Endothelial cell of umbilical vein (primary cell): ENCODE data around the gene JPT2. TPM values are rescaled to one million over a fixed set of nuclear protein-coding genes. Genes with fewer than 3 reads are reported as not detected.
A peak's percentile ranks its signal among the peaks of the same experiment; 100 is the strongest.
"Not testable (repeated sequence)": the region's sequence is repeated elsewhere in the genome, so short reads cannot be mapped to it uniquely, and the experiment has no call there.

Source experiments
- BruUV-seq: library from RNA; stranded (reverse); fragments of 400-500 nt; replicated peaks from 2 replicates; lab custom pipeline; 2021; lab: Mats Ljungman, UMichigan
- CTCF ChIA-PET: fragments of 300-600, 350-600 bp; sonication (Branson Sonifier 250); formaldehyde crosslinking; loops from one replicate; lab custom pipeline; 2021; ENCODE audit warnings: antibody characterized with exemption, inconsistent platforms; lab: Charles Lee
- POLR2A ChIA-PET: fragments of 300-600, 350-600 bp; sonication (Branson Sonifier 250); formaldehyde crosslinking; loops from one replicate; lab custom pipeline; 2021; ENCODE audit warnings: antibody characterized with exemption, inconsistent platforms; lab: Charles Lee
- DNase-seq: peaks from one replicate; pipeline ENCODE4 v3.0.0-alpha.2; 2011; ENCODE audit warnings: low read depth, low spot score
- FAIRE-seq: peaks from 2 replicates; lab custom pipeline; 2011; peaks lifted over from hg19 to GRCh38; lab: Jason Lieb, UNC
- H2AFZ ChIP-seq: 2 replicates; pipeline ENCODE4 v1.6.0; 2012; ENCODE audit warnings: low read depth, low read length, control low read depth, inconsistent platforms
- H3K27ac ChIP-seq: 2 replicates; pipeline ENCODE4 v1.5.1; 2011; ENCODE audit warnings: low read depth, mild to moderate bottlenecking, control low read depth, low read length, moderate library complexity; ENCODE audit not compliant: insufficient read depth
- H3K27me3 ChIP-seq, 2 experiments: 2 replicates each; pipeline versions ENCODE4 v1.6.0 to v1.6.1; 2011; ENCODE audit warnings: low read length in 2 of 2, mixed read lengths in 1 of 2; ENCODE audit not compliant: control insufficient read depth in 2 of 2, insufficient read depth in 2 of 2
- H3K36me3 ChIP-seq, 2 experiments: 2 replicates in 1 of 2; 3 replicates in 1 of 2; pipeline ENCODE4 v1.5.1; 2011; ENCODE audit warnings: low read length in 2 of 2, mild to moderate bottlenecking in 1 of 2, moderate library complexity in 1 of 2; ENCODE audit not compliant: control insufficient read depth in 2 of 2, insufficient read depth in 2 of 2; ENCODE audit errors: extremely low read depth in 1 of 2
- H3K4me1 ChIP-seq: 3 replicates; pipeline ENCODE4 v1.5.1; 2011; ENCODE audit warnings: mild to moderate bottlenecking, low read length; ENCODE audit not compliant: control insufficient read depth, insufficient read depth; ENCODE audit errors: extremely low read depth
- H3K4me2 ChIP-seq: 2 replicates; pipeline ENCODE4 v1.6.1; 2011; ENCODE audit warnings: low read length, control low read depth, mixed read lengths; ENCODE audit not compliant: insufficient read depth
- H3K4me3 ChIP-seq, 3 experiments: fragments of 200-600 bp in 1 of 3; sonication (generic), shearing (Covaris generic) in 1 of 3; replicated peaks in 1 of 3; 2 replicates each; pipeline ENCODE4 v1.5.1; 2011 to 2016; ENCODE audit warnings: control low read depth in 3 of 3, low read length in 3 of 3, mild to moderate bottlenecking in 2 of 3, inconsistent platforms in 1 of 3, low read depth in 1 of 3, moderate library complexity in 1 of 3; ENCODE audit not compliant: insufficient read depth in 1 of 3
- H3K79me2 ChIP-seq: 2 replicates; pipeline ENCODE4 v1.6.0; 2012; ENCODE audit warnings: low read length, inconsistent platforms; ENCODE audit not compliant: control insufficient read depth, insufficient read depth
- H3K9ac ChIP-seq: replicated peaks from 2 replicates; pipeline ENCODE3; 2011; ENCODE audit warnings: low read length, control low read depth; ENCODE audit not compliant: insufficient read depth; ENCODE audit errors: extremely low read depth
- H3K9me1 ChIP-seq: replicated peaks from 3 replicates; pipeline ENCODE4 v1.6.0; 2011; ENCODE audit warnings: mild to moderate bottlenecking, low read length; ENCODE audit not compliant: control insufficient read depth, insufficient read depth; ENCODE audit errors: extremely low read depth
- H3K9me3 ChIP-seq: replicated peaks from 2 replicates; pipeline ENCODE4 v1.5.1; 2012; ENCODE audit warnings: low read length, inconsistent platforms; ENCODE audit not compliant: control insufficient read depth, insufficient read depth
- H4K20me1 ChIP-seq: replicated peaks from 2 replicates; pipeline ENCODE3; 2011; ENCODE audit warnings: mild to moderate bottlenecking, low read length; ENCODE audit not compliant: control insufficient read depth, insufficient read depth; ENCODE audit errors: extremely low read depth
- EZH2 ChIP-seq: IDR thresholded peaks from 2 replicates; pipeline ENCODE4 v1.6.1; 2012; ENCODE audit warnings: borderline replicate concordance, low read depth, mild to moderate bottlenecking, moderate library complexity, low read length, inconsistent platforms; ENCODE audit not compliant: severe bottlenecking
- FOS ChIP-seq: IDR thresholded peaks from 2 replicates; pipeline ENCODE4 v1.6.1; 2011; ENCODE audit warnings: mild to moderate bottlenecking, low read length, moderate library complexity, borderline replicate concordance; ENCODE audit not compliant: insufficient read depth
- GATA2 ChIP-seq: IDR thresholded peaks from 2 replicates; pipeline ENCODE4 v1.7.0; 2011; ENCODE audit warnings: low read depth, mild to moderate bottlenecking, moderate library complexity, mixed read lengths, low read length; ENCODE audit not compliant: insufficient read length, insufficient read depth
- dilution Hi-C: fragments of 300-500 bp; cut with MboI; formaldehyde crosslinking; loops from one replicate; pipeline ENCODE4 v1.15.0; 2019; ENCODE audit warnings: low sequenced_read_pairs; ENCODE audit not compliant: extremely low pct_ligation_motif_present
- intact Hi-C: fragments of 100-400 bp; cut with micrococcal nuclease; formaldehyde crosslinking; loops from one replicate; pipeline ENCODE4 v1.10.0; 2022
- polyA plus RNA-seq, 4 experiments: library from polyadenylated mRNA; depleted of rRNA in 3 of 4; stranded (reverse) in 3 of 4; unstranded in 1 of 4; fragments of >200 nt; gene quantifications; 2 replicates each; pipeline versions ENCODE4 v1.2.1 to v1.2.3, GENCODE V29; 2011 to 2012; ENCODE audit warnings: missing spikeins in 1 of 4
- total RNA-seq: library from RNA; stranded (reverse); gene quantifications from 2 replicates; pipeline ENCODE4 v1.2.3, GENCODE V29; 2021

Gene JPT2
- total and polyA plus RNA-seq, 2 donors (not counting 3 experiments of a cell fraction or from before 2014, with no cell fraction given): 35.8 to 93.3 TPM

DNA sequence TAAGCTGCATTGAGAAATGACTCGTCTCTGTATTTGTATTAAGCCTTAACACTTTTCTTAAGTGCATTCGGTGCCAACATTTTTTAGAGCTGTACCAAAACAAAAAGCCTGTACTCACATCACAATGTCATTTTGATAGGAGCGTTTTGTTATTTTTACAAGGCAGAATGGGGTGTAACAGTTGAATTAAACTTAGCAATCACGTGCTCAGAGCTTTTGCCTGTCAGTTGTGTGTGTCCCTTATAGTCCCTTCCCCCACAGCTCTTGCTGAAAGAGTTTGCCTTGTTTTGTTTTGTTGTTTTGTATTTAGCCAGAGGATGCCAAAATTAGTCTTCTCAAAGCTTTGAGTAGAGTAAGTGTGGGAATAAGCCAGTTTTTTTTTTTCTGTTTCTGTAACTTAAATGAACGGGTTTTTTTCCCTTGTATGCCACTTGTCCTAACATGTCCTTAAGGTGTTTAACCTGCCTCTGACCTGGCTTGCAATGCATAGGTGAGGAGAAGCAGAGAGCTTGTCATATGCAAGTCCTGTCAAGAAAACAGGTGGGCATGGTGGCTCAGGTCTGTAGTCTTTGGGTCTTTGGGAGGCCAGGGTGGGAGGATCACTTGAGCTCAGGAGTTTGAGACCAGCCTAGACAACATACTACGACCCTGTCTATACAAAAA, 23.3 kb downstream of the JPT2 start:
- peaks cover 2% of the 10 kb centered on the region for H3K79me2 ChIP-seq
- no peak for TF ChIP-seq GATA2
- TF ChIP-seq FOS: no peak
- no peak for TF ChIP-seq EZH2
- no peaks in the 10 kb centered on the region for H3K9me1 ChIP-seq
- ChIA-PET POLR2A (no interaction called here), CTCF (interaction anchor here (1.4 to 1.7 kb wide), 2 partner anchors 10 to 22 kb away, joined by 4 to 9 read pairs; no protein-coding TSS in a partner anchor)
- dilution Hi-C loops: no loop called here
- no peak overlapping the region for H3K4me2 ChIP-seq
- H3K4me3 ChIP-seq: no peak overlapping the region
- DNase-seq (no peak), FAIRE-seq (no peak)
- no peaks in the 10 kb centered on the region for H3K27me3 ChIP-seq
- peaks cover 11 to 15% of the 10 kb centered on the region in 2 experiments for H3K36me3 ChIP-seq
- no peaks in the 10 kb centered on the region for H4K20me1 ChIP-seq
- H3K9ac ChIP-seq: no peak overlapping the region
- no peaks in the 10 kb centered on the region for H3K9me3 ChIP-seq
- no peak overlapping the region for H3K27ac ChIP-seq
- H3K4me1 ChIP-seq: peaks cover 4% of the 10 kb centered on the region
- H2AFZ ChIP-seq: no peak overlapping the region
- TSS peak; percentile 12 for BruUV-seq
- intact Hi-C loops: loop anchor here (10.0 kb wide), 1 partner anchor 277 kb away; the partner anchor contains the start of gene UQCC4

DNA sequence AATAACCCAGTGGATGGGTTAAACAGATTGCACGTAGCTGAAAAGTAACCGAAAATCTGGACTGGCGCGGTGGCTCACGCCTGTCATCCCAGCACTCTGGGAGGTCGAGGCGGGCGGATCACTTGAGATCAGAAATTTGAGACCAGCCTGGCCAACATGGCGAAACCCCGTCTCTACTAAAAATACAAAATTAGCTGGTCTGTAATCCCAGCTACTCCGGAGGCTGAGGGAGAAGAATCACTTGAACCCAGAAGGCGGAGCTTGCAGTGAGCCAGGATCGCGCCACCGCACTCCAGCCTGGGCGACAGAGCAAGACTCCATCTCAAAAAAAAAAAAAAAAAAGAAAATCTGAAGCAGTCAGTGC, 27.2 kb downstream of the JPT2 start:
- intact Hi-C loops: loop anchor here (1.0 to 10.0 kb wide), 4 partner anchors 27 to 328 kb away; partner anchors contain the start of genes JPT2, TELO2 and UQCC4
- not testable (repeated sequence) for BruUV-seq

More for the DNA sequence above, 27.2 kb downstream of the JPT2 start:
- H3K36me3 ChIP-seq, DNase-seq, FAIRE-seq, H3K27me3 ChIP-seq, H4K20me1 ChIP-seq, H3K9me1 ChIP-seq, H3K9me3 ChIP-seq, dilution Hi-C loops: not testable (repeated sequence)
- CTCF ChIA-PET: interaction anchor here (0.6 to 4.2 kb wide), 26 partner anchors 10 to 285 kb away, joined by 3 to 52 read pairs (median 4); partner anchors contain the start of genes CRAMP1, EME2, IFT140 and JPT2
- POLR2A ChIA-PET: interaction anchor here (0.6 to 1.1 kb wide), 4 partner anchors 8 to 162 kb away, joined by 3 to 6 read pairs (median 4); no protein-coding TSS in a partner anchor
- peak overlapping the region; percentile 72 for H3K27ac ChIP-seq
- H3K4me3 ChIP-seq: peak overlapping the region; percentile 39 to 82 (median 57)
- H3K4me2 ChIP-seq: peak overlapping the region; percentile 70
- H3K79me2 ChIP-seq: peaks cover 37% of the 10 kb centered on the region
- peak overlapping the region; percentile 79 for H3K9ac ChIP-seq
- H3K4me1 ChIP-seq: peaks cover 12% of the 10 kb centered on the region
- H2AFZ ChIP-seq: peak overlapping the region; percentile 49
